ENCODE results near the gene UNC93A.
"Not testable (repeated sequence)": the region's sequence is repeated elsewhere in the genome, so short reads cannot be mapped to it uniquely, and the experiment has no call there.

UNC93A gene

DNA sequence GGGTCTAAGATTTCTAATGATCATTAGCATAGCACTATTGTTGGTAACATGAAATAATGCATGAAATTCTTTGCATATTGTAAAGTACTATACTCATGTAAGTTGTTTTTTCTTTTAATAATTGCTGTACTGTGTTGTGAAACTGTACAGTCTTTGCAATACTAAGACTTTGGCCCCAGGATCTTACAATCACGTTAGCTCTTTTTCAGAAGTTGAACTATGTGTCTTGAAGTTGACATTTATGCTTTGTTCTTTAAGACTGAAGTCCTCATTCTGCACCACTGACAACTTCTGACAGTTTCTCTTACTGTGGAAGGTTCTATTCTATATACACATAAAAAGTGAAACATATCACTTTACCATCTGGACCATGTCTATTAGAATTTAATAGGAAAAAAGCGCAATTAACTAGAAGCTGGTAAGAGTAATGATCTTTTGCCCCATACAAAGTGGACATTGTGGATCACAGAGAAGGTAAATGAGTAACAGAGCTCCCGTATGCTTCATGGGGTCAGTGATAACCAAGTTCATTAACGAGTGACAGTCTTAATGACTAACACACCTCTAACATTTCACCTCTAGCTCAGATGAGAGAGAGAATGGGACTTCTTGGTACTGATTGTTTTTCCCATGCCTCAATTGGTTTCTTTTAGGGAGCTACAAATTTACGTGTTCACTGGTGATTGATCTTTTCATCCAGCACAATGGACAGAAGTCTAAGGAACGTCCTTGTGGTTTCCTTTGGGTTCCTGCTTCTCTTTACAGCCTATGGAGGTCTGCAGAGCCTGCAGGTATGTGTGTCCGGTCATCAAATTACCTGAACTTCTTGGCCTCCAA, at the start of gene UNC93A:
UNC93A (plus strand) TSS at position 530 of the 837 bp plus-strand sequence; CDS start at position 705, 175 bp downstream.
- DNase-seq: no peak

DNA sequence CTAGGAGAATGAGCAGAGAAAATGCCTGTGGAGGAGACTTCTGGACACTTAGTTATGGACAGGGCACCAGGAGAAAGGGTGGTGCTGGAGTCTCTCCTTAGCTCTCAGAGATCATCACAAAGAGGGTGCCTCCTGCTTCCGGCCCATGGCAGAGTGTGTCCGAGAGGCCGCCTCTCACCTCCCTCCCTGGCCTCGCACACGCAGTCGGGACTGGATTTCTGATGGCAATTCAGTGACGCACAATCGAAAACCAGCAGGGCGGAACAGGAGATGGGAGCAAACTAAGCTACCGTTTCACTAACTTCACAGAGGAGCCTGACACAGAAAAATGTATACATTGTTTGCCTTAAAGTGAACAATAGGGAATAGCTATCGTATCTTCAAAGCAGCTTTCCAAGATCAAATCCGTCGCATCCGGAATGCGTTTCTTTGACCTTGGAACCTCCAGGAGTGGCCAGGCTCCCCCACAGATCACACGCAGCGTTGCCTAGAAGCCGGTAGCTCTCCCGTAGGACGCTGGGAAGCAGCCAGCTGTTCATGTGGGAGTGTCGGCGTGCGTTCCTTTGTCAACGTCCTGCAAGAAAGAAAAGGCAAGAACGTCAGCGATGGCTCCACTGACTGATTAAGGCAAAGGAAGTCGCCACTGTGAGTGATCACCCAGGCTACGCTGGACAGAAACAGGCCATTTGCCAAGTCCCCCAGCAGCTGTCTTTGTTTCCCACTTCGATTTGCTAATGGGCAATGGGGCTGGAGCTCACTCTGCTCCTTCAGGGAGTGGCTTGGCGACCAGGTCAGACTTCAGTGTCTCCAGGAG, 49.6 kb upstream of the UNC93A start:
- DNase-seq: not testable (repeated sequence)

DNA sequence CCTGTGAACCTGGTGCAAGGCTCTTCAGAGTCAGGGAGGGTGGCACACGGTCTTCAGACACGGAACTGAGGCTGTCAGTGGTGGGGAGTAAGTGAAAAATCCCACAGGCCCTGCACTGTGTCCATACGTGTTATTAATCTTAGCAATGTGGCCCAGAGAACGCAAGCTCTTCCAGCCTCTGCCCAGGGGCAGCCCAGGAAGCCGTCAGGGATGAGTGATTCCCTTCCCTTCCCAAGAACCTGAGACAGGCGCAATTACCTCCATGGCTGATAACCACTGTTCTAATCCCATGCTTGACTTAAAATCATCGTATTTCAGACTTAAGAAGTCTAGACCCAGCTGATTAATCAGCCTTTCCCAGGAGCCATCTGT, 49.0 kb upstream of the UNC93A start:
- not testable (repeated sequence) for DNase-seq

DNA sequence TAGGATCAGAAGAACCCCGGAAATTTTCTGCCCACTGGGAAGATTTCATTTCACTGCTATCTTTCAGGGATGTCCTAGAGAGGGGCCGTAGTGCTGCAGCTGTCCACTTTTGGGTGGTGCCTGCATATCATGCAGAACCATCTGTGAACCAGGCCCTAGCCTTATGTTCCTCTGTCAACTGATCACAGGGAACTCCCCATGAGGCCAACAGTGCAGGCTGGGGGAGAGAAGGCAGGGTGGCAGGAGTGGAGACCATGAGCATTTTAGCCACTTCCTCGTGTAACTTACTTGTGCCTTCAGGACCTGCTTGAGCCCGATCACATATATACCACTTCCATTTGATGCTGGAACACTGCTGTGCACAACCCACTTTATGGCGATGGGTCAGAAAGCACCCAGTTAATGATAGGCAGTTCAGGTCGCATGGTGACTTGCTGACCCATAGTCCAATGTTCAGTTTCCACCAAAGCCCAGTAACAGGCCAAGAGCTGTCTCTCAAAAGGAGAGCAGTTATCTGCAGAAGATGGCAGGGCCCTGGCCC, 48.5 kb upstream of the UNC93A start:
- peak; percentile 12 for DNase-seq

DNA sequence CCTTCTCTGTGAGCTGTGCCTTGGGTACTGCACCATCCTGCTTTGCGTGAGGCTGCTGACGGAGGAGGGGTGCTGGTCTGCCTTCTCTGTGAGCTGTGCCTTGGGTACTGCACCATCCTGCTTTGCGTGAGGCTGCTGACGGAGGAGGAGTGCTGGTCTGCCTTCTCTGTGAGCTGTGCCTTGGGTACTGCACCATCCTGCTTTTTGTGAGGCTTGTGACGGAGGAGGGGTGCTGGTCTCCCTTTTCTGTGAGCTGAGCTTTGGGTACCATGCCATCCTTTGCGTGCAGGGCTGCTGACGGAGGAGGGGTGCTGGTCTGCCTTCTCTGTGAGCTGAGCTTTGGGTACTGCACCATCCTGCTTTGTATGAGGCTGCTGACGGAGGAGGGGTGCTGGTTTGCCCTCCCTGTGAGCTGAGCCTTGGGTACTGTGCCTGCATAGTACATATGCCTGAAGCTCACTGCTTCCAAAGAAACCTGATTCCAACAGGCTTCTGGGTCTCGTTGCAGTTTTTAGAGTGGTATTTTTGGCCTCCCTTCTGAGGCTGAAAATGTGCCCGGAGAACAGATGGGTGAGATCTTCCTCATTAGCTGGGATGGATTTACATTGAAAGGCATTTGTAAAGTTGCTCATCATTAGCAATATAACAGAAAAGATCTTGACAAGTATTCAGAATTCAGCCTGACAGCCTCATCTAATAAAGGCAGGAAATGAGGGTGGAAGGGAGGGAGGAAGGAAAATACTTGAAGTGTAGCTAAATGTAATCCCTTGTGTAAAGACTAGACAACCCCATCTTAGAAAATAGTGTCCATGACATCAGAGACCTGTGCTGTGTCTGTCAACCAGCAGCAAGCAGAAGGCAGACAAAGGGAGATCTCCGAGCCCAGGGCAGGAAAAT, 46.8 kb upstream of the UNC93A start:
- DNase-seq: no peak

DNA sequence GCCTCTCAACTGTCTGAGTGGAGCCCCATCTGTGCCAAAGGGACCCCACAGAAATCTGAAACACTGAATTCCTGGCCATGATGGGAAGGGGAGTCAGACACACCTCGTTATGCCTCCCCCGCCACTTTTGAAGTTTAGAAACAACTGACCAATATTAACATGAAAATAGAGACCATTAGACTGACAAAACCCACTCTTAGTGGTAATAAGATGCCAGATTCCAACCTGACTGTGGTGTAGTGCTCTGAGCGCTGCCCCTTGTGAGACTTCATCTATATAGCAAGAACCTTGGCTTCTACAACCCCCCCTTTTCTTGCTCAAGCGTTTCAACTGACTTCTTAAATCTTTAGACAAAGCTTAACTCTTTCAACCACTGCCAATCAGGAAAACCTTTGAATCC, 46.1 kb upstream of the UNC93A start:
- no peak for DNase-seq

DNA sequence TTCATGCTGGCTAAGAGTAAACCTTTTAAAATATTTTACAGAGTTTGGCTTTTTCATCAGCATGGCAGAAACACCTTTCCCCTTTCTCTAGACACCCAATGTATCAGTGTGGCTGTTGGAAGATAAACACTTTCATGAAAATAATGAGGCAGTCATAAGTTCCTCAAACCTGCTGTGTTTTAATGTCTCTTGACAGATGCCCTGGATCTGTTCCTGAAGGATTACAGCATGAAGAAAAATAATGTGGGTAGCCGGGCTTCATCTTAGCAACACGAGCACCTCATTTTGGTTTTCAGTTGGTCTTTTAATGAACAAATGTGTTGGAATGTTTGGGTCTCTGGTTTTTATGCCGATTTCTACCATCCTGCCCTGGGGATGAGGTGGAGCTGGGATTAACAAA, 45.5 kb upstream of the UNC93A start:
- no peak for DNase-seq

DNA sequence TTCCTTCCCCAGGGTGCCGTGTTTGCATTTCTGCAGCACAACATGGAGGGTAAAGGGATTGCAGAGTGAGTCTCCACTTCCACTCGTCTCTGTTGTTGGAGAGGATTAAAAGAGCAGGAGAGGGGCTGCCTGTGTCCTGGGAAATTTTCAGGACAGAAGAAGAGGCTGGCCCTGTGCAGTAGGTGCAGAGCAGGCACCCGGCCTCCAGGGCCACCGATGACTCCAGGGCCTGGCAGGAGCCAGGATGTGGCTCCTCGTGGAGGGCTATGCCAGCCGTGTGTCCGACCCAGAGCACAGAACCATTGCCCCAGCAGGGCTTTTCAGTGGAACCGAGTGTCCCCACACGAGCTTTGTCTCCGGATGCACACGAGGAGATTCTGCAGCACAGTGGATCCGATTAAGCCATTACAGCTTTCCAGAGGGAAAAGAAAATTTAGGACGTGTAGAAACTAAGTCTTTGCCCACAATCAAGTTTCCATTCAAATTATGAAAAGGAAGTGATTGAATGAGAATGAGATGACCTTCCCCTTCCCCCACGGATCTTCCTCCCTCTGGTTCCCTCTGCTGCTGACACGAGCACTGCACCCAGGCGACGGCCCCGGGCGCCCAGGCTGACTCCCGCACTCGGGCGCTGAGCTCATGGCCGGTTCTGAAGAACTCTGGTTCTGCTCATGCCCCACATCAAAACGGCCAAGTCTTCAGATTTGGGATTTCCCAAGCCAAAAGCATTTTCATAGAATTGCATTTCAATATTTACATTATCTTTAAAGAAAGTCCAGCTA, 43.1 kb upstream of the UNC93A start:
- no peak for DNase-seq

DNA sequence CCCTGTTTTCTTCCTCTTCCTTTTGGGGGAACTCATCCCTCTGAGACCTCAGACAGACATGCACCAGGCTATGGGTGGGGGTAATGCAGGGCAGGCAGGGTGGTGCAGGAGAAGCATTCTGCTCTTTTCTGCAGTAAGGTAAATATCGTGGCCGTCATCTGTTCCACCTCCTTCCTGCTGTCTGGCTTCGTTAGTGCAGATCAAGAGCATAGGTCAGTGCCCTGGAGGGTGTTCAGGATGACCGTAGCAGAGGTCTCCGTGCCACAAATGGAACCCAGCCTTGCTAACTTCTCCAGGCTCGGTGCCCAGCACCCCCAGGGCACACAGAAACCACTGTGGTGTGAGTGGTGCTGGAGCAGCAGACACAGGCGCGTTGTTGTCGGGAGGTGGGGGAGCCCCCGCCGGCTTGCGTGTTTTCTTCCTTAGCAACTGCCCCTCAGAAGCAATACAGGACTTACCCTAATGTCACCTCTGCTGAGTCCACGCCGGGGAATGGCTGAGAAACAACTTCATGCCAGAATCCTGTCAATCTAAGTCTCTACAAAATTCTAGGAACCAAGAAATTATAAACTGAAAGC, 42.1 kb upstream of the UNC93A start:
- DNase-seq: not testable (repeated sequence)

DNA sequence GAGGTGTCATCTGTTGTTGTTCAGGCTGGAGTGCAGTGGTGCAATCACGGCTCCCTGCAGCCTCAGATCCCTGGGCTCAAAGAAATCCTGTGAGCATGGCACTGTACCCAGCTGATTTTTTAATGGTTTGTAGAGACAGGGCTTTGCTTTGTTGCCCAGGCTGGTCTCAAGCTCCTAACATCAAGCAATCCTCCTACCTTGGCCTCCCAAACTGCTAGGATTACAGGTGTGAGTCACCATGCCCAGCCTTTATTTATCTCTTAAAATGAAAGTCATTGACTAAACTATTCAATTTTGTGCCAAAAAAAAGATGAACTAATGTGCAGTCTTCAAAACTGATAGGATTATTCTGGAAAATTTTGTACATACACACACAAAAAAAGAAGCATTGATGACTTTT, 38.8 kb upstream of the UNC93A start:
- no peak for DNase-seq

DNA sequence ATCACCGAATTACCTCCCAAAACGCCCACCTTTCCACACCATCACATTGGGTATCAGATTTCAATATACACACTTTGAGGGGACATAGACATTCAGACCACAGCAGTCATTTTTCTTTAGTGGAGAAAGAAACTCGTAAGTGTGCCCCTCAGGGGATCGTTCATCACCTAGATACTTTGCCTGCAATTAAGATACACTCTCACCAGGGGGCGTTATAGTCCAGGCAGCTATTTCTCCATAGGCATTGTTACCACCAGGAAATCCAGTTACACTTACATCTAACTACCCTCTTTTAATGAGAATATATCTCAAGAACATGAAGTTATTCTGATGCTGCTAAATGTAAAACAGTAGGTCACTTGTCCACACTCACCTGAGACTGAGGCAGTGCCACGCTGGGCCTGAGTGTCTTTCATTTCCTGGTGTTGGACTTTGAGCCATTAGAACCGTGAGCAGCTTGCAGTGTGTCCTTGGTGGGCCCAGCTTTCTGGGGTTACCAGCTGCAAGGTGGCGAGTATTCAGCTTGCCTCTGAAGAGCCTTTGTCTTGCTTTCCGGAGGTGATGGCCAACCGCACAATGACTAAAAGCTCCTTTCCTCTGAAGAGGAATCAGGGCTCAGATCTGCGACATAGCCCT, 35.1 kb upstream of the UNC93A start:
- DNase-seq: no peak

DNA sequence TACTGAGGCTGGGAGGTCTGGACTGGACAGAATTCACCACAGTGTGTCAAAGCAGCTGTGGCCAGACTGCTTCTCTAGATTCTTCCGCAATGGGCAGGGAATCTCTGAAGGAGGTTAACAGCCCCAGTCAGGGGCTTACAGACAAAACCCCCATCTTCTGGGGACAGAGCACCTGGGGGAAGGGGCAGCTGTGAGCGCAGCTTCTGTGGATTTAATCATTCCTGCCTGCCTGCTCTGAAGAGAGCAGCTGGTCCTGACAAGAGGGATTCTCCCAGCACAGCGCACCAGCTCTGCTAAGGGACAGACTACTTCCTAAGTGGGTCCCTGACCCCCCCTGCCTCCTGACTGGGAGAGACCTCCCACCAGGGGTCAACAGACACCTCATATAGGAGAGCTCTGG, 32.5 kb upstream of the UNC93A start:
- DNase-seq: no peak

DNA sequence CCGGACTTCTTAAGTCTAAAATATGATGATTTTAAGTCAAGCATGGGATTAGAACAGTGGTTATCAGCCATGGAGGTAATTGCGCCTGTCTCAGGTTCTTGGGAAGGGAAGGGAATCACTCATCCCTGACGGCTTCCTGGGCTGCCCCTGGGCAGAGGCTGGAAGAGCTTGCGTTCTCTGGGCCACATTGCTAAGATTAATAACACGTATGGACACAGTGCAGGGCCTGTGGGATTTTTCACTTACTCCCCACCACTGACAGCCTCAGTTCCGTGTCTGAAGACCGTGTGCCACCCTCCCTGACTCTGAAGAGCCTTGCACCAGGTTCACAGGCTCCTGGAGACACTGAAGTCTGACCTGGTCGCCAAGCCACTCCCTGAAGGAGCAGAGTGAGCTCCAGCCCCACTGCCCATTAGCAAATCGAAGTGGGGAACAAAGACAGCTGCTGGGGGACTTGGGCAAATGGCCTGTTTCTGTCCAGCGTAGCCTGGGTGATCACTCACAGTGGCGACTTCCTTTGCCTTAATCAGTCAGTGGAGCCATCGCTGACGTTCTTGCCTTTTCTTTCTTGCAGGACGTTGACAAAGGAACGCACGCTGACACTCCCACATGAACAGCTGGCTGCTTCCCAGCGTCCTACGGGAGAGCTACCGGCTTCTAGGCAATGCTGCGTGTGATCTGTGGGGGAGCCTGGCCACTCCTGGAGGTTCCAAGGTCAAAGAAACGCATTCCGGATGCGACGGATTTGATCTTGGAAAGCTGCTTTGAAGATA, 24.9 kb upstream of the UNC93A start:
- DNase-seq: not testable (repeated sequence)

DNA sequence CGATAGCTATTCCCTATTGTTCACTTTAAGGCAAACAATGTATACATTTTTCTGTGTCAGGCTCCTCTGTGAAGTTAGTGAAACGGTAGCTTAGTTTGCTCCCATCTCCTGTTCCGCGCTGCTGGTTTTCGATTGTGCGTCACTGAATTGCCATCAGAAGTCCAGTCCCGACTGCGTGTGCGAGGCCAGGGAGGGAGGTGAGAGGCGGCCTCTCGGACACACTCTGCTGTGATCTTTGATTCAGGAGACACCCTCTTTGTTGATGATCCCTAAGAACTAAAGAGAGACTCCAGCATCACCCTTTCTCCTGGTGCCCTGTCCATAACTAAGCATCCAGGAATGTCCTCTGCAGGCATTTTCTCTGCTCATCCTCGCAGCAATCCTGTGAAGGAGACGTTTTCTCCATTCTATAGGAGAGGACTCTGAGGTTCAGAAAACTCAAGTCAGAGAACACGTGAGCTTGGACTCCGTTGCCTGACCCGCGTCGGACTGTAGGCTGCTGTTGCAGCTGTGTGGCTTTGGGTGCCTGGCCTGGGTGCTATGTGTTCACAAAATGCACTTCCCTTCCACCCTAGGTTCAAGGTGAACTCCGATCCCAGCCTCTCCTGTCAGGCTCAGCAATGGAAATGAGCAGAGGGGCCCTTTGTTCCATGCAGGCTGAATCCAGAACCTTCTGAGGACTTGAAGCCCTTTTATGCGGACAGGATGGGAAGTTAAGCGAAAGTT, 24.1 kb upstream of the UNC93A start:
- DNase-seq: no peak

DNA sequence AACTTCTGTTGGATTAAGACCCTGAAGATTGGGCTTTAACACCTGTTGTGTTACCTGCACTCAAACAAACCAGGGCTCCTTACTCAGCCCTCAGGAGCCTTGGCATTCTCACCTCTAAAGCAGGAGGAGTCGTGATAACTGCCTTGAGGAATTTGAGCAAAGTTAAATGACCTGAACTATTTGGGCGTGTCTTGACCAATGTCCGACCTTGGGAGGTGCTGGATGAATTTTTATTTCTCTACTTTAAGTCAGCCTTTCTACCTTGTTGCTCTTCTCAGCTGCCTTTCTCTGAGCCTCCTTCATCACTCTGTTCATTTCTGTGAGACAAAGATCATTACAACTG, 23.6 kb upstream of the UNC93A start:
- not testable (repeated sequence) for DNase-seq

DNA sequence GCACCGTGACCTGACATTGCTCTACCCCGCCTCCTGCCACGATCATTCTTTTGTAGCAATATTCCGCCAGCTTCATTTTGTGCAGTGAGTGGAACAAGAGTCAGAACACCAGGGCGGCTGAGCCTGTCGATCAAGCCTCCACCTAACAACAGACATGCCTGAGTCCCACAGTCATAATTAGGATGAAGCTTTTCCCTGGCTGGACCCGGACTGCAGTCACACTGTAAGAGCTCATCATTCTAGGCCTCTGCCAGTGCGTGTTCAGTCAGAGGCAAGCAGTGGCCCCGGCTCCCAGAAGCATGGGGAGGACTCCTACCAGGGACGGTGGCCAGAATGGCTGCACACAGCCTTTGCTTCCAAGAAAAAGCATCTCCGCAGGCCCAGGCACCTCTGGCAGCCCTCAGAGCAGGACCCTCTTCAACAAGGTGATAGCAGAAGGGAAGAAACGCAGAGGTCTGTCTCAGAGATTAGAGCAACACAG, 23.2 kb upstream of the UNC93A start:
- no peak for DNase-seq

DNA sequence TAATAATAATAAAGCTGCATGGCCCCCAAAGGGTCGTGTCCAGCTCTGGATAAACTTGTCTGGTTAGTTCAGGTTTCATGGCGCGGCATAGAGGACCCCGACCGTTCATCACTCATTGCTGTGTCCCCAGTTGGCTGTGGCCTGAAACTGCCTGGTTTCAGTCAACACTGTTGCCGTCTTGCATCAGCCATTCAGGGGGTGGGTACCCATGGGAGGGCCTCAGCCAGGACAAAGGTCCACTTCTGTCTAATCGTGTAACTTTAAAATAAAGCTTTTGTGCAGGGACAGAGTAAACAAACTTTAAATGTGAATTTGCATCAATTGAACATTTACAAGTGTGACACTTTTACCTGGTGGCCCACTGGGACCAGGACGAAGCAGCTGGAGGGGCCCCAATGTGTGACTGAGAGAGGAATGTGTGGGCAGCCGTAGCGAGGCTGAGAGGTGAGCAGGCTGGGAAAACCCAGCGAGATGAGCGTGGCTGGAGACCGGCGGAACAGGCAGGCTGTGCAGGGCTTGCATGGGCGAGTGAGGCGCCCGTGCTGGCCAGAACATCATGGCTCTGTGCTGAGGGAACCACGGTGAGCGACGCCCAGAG, 22.3 kb upstream of the UNC93A start:
- no peak for DNase-seq

DNA sequence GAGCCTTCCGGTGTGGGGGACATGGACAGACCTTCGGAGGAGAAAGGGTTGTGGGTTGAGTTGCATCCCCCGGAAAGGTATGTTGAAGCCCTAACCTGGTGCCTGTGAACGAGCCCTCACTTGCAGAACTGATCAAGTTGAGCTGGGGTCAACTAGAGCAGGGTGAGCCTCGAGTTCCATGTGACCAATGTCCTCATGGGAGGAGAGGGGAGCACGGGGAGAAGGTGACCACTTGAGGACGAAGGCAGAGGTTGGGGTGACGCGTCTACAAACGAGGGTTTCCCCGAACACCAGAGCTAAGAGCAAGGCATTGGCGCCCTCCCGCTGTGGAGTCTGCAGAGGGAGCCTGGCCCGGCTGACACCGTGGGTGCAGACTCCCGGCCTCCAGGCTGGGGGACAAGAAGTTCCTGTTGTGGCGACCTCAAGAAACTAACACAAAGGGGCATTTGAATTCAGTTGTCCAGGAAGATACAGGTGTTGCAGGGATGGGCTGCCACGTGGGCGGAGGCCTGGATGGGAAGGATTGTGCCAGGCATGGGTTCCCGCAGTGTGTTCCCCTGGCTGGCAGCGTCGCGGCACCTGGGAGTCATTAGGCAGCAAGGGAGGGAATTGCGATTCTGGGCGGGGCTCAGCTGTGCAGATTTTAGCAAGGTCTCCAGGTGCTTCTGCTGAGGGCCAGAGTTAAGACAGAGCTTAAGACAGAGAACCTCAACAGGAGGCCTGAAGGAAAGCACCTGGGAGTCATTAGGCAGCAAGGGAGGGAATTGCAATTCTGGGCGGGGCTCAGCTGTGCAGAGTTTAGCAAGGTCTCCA, 20.4 kb upstream of the UNC93A start:
- no peak for DNase-seq

Data from OCI-M1 (cell line).